Jurkat, Clone E6-1 (cell line): ENCODE data around the gene CCDC92. TPM values are rescaled to one million over a fixed set of nuclear protein-coding genes. Genes with fewer than 3 reads are reported as not detected.
A peak's percentile ranks its signal among the peaks of the same experiment; 100 is the strongest.

Experiments
- DNase-seq: peaks from one replicate; pipeline ENCODE4 v3.0.0-alpha.2; 2011; ENCODE audit warnings: low read depth, low spot score
- H3K4me3 ChIP-seq: 2 replicates; pipeline ENCODE4 v1.5.1; 2011; ENCODE audit warnings: mild to moderate bottlenecking, low read length, control low read depth, moderate library complexity
- polyA plus RNA-seq: library from polyadenylated mRNA; unstranded; fragments of >200 nt; gene quantifications from one replicate; pipeline ENCODE4 v1.2.1, GENCODE V29; 2012; ENCODE audit warnings: missing spikeins; ENCODE audit not compliant: insufficient read length, insufficient read depth

Gene CCDC92
- 15.9 TPM for polyA plus RNA-seq

GRCh38 chr12:123972457-123973401, at the start of gene CCDC92, which contains the start of gene ZNF664:
Gene CCDC92, minus strand, starts transcription at chr12:123972831. Its CDS starts 28,526 bp downstream, at chr12:123944305.
Gene ZNF664, plus strand, starts transcription at chr12:123973215. Its CDS starts 38,930 bp downstream, at chr12:124012145.
- peak within 1 kb of the TSS; percentile 72 for H3K4me3 ChIP-seq
- DNase-seq = peak; percentile 85

- DNase-seq = no peak
- H3K4me3 ChIP-seq = no peak overlapping the region
Observed at GRCh38 chr12:124022161-124022560, 49.5 kb upstream of the CCDC92 start.

GRCh38 chr12:124021007-124021406, 48.4 kb upstream of the CCDC92 start:
- H3K4me3 ChIP-seq = no peak overlapping the region
- no peak for DNase-seq

- no peak for DNase-seq
- no peak overlapping the region for H3K4me3 ChIP-seq
Observed at GRCh38 chr12:124020514-124020949, 47.9 kb upstream of the CCDC92 start.

- no peak for DNase-seq
- H3K4me3 ChIP-seq = no peak overlapping the region
Observed at GRCh38 chr12:124019115-124019514, 46.5 kb upstream of the CCDC92 start.

GRCh38 chr12:124018539-124018938, 45.9 kb upstream of the CCDC92 start:
- no peak for DNase-seq
- no peak overlapping the region for H3K4me3 ChIP-seq

- no peak overlapping the region for H3K4me3 ChIP-seq
- no peak for DNase-seq
Observed at GRCh38 chr12:124017064-124017463, 44.4 kb upstream of the CCDC92 start.

GRCh38 chr12:124015494-124016461, 43.1 kb upstream of the CCDC92 start:
- DNase-seq = no peak
- H3K4me3 ChIP-seq = no peak overlapping the region

- no peak for DNase-seq
- no peak overlapping the region for H3K4me3 ChIP-seq
Observed at GRCh38 chr12:124013073-124013472, 40.4 kb upstream of the CCDC92 start.

- DNase-seq = no peak
- H3K4me3 ChIP-seq = no peak overlapping the region
Observed at GRCh38 chr12:124011435-124012115, 38.9 kb upstream of the CCDC92 start.

GRCh38 chr12:124010687-124011086, 38.1 kb upstream of the CCDC92 start:
- no peak overlapping the region for H3K4me3 ChIP-seq
- peak; percentile 57 for DNase-seq

- H3K4me3 ChIP-seq = no peak overlapping the region
- DNase-seq = no peak
Observed at GRCh38 chr12:124009781-124010180, 37.1 kb upstream of the CCDC92 start.

- DNase-seq = no peak
- H3K4me3 ChIP-seq = no peak overlapping the region
Observed at GRCh38 chr12:124008595-124008994, 36.0 kb upstream of the CCDC92 start.

GRCh38 chr12:124007826-124008570, 35.4 kb upstream of the CCDC92 start:
- peak; percentile 53 for DNase-seq

GRCh38 chr12:124006846-124007713, 34.4 kb upstream of the CCDC92 start:
- peak overlapping the region; percentile 1; the same call in 1 of the 2 replicates for H3K4me3 ChIP-seq
- no peak for DNase-seq

More at GRCh38 chr12:124007826-124008570, 35.4 kb upstream of the CCDC92 start:
- H3K4me3 ChIP-seq = peak overlapping the region; percentile 1

GRCh38 chr12:124006085-124006845, 33.6 kb upstream of the CCDC92 start:
- peak; percentile 68 for DNase-seq
- peak overlapping the region; percentile 1 for H3K4me3 ChIP-seq
